ENCODE results near the gene SGPP1. TPM values are rescaled to one million over a fixed set of nuclear protein-coding genes. Genes with fewer than 3 reads are reported as not detected.

Gene SGPP1
- total RNA-seq, 1 experiment from 2014 or later = 19.3 TPM

- H3K4me1 ChIP-seq (ENCODE audit: insufficient read depth, low read length) = no peaks in the 10 kb centered on the region
- intact Hi-C loops (cut with micrococcal nuclease) = no loop called here
- ChIA-PET POLR2A (ENCODE audit: unreplicated experiment) (no interaction called here), CTCF (no interaction called here)
- H3K9ac ChIP-seq (ENCODE audit: low read length) = no peak overlapping the region
- no peak overlapping the region for H3K4me3 ChIP-seq (ENCODE audit: low read length)
- H3K27ac ChIP-seq (ENCODE audit: low read length) = no peak overlapping the region
- H4K20me1 ChIP-seq (ENCODE audit: low read length) = no peaks in the 10 kb centered on the region
- H3K9me2 ChIP-seq (replicated peaks; ENCODE audit: low read length) = no peaks in the 10 kb centered on the region
- no peaks in the 10 kb centered on the region for H3K9me3 ChIP-seq (ENCODE audit: low read length)
- no peaks in the 10 kb centered on the region for H3K36me3 ChIP-seq (ENCODE audit: low read depth, low read length)
- H3K79me2 ChIP-seq (ENCODE audit: low read length) = no peaks in the 10 kb centered on the region
- no peak for DNase-seq
- no peak overlapping the region for H3K4me2 ChIP-seq (ENCODE audit: low read length)
- BruUV-seq (replicated peaks) = no TSS peak
- no peak overlapping the region for H2AFZ ChIP-seq (ENCODE audit: low read length)
- H3K27me3 ChIP-seq (ENCODE audit: low read length) = no peaks in the 10 kb centered on the region
- TF ChIP-seq EZH2phosphoT487 (IDR thresholded peaks at IDR 0.05; ENCODE audit: borderline replicate concordance, low read length) = no peak
- TF ChIP-seq EZH2 (IDR thresholded peaks at IDR 0.05; ENCODE audit: low read length, unreplicated experiment) = no peak
- no peak for TF ChIP-seq CTCF (conservative IDR thresholded peaks at IDR 0.05; ENCODE audit: low read depth, low read length)
- ATAC-seq = no peak
- no peaks in the 10 kb centered on the region for H3F3A ChIP-seq (ENCODE audit: low read length, unreplicated experiment)
Measured at GRCh38 chr14:63761351-63762117, 33.7 kb upstream of the SGPP1 start.

GRCh38 chr14:63760014-63760413, 32.1 kb upstream of the SGPP1 start:
- CTCF ChIA-PET = no interaction called here
- POLR2A ChIA-PET (ENCODE audit: unreplicated experiment) = no interaction called here

More at GRCh38 chr14:63760014-63760413, 32.1 kb upstream of the SGPP1 start:
- no peaks in the 10 kb centered on the region for H3K9me2 ChIP-seq (replicated peaks; ENCODE audit: low read length)
- no peaks in the 10 kb centered on the region for H3K27me3 ChIP-seq (ENCODE audit: low read length)
- DNase-seq = no peak
- no peak overlapping the region for H3K27ac ChIP-seq (ENCODE audit: low read length)
- H3K4me1 ChIP-seq (ENCODE audit: insufficient read depth, low read length) = no peaks in the 10 kb centered on the region
- intact Hi-C loops (cut with micrococcal nuclease) = no loop called here
- no peak for TF ChIP-seq EZH2phosphoT487 (IDR thresholded peaks at IDR 0.05; ENCODE audit: borderline replicate concordance, low read length)
- TF ChIP-seq CTCF (conservative IDR thresholded peaks at IDR 0.05; ENCODE audit: low read depth, low read length) = no peak
- no peak for TF ChIP-seq EZH2 (IDR thresholded peaks at IDR 0.05; ENCODE audit: low read length, unreplicated experiment)
- H3K79me2 ChIP-seq (ENCODE audit: low read length) = no peaks in the 10 kb centered on the region
- H3K4me2 ChIP-seq (ENCODE audit: low read length) = no peak overlapping the region
- no peaks in the 10 kb centered on the region for H3K9me3 ChIP-seq (ENCODE audit: low read length)
- no peak overlapping the region for H3K9ac ChIP-seq (ENCODE audit: low read length)
- H4K20me1 ChIP-seq (ENCODE audit: low read length) = no peaks in the 10 kb centered on the region
- H3F3A ChIP-seq (ENCODE audit: low read length, unreplicated experiment) = no peaks in the 10 kb centered on the region
- no TSS peak for BruUV-seq (replicated peaks)
- H3K4me3 ChIP-seq (ENCODE audit: low read length) = no peak overlapping the region
- no peaks in the 10 kb centered on the region for H3K36me3 ChIP-seq (ENCODE audit: low read depth, low read length)
- ATAC-seq = no peak
- H2AFZ ChIP-seq (ENCODE audit: low read length) = no peak overlapping the region
